Uterus (tissue), 2 donors: ENCODE results near the gene NECTIN1.

Experiments used
- POLR2A ChIP-seq, 2 donors: fragments of 450-650 bp; IDR thresholded peaks; one replicate each; pipeline ENCODE4 v1.6.1; 2016; ENCODE audit warnings: antibody characterized with exemption in 2 of 2, mild to moderate bottlenecking in 1 of 2, moderate library complexity in 1 of 2
- TF ChIP-seq, protein P1 (sequence below), 4 experiments: fragments of 200-600 bp in 2 of 4; fragments of 450-650 bp in 2 of 4; sonication (generic) in 2 of 4; IDR thresholded peaks; one replicate each; pipeline ENCODE4 v1.5.1; 2016 to 2019; ENCODE audit warnings: antibody characterized with exemption in 4 of 4, mild to moderate bottlenecking in 2 of 4, moderate library complexity in 1 of 4

DNA sequence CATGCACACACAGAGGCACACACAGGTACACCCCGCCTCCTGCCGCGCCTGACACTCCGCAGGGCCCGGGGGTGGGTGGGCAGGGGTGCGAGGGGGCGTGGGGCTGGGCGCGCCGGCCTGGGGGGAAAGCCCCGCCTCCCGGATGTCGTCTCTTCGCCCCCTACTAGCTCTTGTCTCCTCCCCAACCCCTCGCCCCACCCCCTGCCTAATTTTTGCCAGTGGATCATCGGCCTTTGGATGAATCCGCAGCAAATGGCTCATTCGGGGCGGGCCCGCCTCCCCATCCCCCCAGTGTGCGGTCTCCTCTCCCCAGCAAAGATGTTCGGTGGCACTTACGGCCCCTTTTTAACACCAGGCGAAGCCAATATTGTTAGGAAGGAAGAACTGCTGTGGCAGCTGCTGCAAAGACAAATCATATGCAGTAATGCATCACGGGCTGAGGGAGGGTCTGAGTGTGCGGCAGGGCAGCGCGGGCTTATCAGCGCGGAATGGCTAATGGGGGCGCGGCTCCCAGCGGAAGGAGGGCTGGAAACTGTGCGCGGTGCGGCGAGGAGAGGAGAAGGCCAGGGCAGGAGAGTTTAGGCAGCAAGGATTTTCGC, 13.4 kb upstream of the NECTIN1 start:
- TF ChIP-seq, protein P1, sequence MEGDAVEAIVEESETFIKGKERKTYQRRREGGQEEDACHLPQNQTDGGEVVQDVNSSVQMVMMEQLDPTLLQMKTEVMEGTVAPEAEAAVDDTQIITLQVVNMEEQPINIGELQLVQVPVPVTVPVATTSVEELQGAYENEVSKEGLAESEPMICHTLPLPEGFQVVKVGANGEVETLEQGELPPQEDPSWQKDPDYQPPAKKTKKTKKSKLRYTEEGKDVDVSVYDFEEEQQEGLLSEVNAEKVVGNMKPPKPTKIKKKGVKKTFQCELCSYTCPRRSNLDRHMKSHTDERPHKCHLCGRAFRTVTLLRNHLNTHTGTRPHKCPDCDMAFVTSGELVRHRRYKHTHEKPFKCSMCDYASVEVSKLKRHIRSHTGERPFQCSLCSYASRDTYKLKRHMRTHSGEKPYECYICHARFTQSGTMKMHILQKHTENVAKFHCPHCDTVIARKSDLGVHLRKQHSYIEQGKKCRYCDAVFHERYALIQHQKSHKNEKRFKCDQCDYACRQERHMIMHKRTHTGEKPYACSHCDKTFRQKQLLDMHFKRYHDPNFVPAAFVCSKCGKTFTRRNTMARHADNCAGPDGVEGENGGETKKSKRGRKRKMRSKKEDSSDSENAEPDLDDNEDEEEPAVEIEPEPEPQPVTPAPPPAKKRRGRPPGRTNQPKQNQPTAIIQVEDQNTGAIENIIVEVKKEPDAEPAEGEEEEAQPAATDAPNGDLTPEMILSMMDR (IDR thresholded peaks at IDR 0.05) = no peak
- no peak for TF ChIP-seq POLR2A (IDR thresholded peaks at IDR 0.05)
